Activated T-helper 1 cell treated with anti-CD3 and anti-CD28 coated beads, Interleukin-12 subunit alpha, Interleukin-12 subunit beta, Interleukin-2, Interleukin-4 antibody, amounts not matched to agents 30 ng/mL and 10 ng/mL and 1 ng/mL, durations not matched to agents 14 hours and 24 hours and 36 hours (primary cell): ENCODE measurements around the gene PLPP4. TPM values are rescaled to one million over a fixed set of nuclear protein-coding genes. Genes with fewer than 3 reads are reported as not detected.

ENCODE experiments used
- DNase-seq: peaks from one replicate; pipeline ENCODE4 v3.0.0; 2021; ENCODE audit warnings: low spot score
- H3K27ac Mint-ChIP-seq: one replicate; pipeline ENCODE4 v1.8.0; 2021; ENCODE audit warnings: mild to moderate bottlenecking, mixed read lengths
- H3K27me3 Mint-ChIP-seq: one replicate; pipeline ENCODE4 v1.8.0; 2022; ENCODE audit warnings: mild to moderate bottlenecking, moderate library complexity, mixed read lengths; ENCODE audit not compliant: insufficient read depth
- H3K36me3 Mint-ChIP-seq: one replicate; pipeline ENCODE4 v1.8.0; 2021; ENCODE audit warnings: low read depth, mixed read lengths
- H3K4me1 Mint-ChIP-seq: one replicate; pipeline ENCODE4 v1.8.0; 2021; ENCODE audit warnings: low read depth, mixed read lengths
- H3K4me3 Mint-ChIP-seq: one replicate; pipeline ENCODE4 v1.8.0; 2021; ENCODE audit warnings: mild to moderate bottlenecking, moderate library complexity, mixed read lengths
- H3K9me3 Mint-ChIP-seq: one replicate; pipeline ENCODE4 v1.8.0; 2021; ENCODE audit warnings: mixed read lengths
- intact Hi-C: fragments of 100-400 bp; cut with micrococcal nuclease; formaldehyde crosslinking; loops from one replicate; pipeline ENCODE4 v1.15.1; 2024
- total RNA-seq: library from RNA; stranded (reverse); gene quantifications from 2 replicates; pipeline ENCODE4 v1.2.3, GENCODE V29; 2022

PLPP4 gene
- total RNA-seq = not detected in 2 replicates

DNA sequence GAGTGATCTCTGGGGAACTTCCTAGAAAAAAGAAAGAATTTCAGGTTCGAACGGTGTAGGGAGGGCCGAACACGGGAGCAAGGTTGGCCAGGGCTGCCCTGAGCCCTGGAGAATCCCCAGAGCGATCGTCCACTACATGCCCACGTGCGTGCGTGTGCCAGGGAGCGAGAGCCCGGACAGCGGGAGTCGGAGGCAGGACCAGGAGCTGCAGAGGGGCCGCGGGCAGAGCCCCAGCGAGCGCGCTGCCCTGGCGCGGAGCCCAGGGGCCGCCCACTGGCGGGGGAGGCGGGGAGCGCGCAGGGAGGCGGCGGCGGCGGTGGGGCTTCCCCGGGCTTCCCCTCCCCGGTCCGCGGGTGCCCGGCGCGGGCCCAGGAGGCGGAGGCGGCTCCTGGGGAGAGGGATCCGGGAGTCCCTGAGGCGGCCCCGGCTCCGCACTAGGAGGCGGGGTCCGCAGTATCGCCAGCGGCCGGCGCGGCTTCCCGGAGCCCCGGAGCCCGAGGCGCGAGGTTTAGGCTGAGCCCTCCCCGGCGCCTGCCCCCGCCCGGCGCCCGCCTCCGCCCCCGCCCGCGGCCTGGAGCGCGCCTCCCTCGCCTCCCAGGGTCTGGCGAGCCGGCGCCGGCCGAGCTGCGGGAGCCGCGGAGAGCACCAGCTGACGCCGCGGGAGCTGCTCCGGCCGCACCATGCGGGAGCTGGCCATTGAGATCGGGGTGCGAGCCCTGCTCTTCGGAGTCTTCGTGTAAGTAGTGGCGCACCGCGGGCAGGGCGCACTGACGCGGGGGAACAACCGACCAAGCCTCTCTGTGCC is at the start of gene PLPP4:
TSS of gene PLPP4 (plus strand) at position 602 of the 805 bp plus-strand sequence. CDS start at position 681, 79 bp downstream.
- H3K36me3 Mint-ChIP-seq = no peaks in the 10 kb centered on the region
- no peaks in the 10 kb centered on the region for H3K9me3 Mint-ChIP-seq
- H3K4me1 Mint-ChIP-seq = no peaks in the 10 kb centered on the region
- no peak within 1 kb of the TSS for H3K4me3 Mint-ChIP-seq
- no peak for DNase-seq
- intact Hi-C loops = no loop called here
- peaks cover 34% of the 10 kb centered on the region for H3K27me3 Mint-ChIP-seq
- H3K27ac Mint-ChIP-seq = no peak within 1 kb of the TSS

DNA sequence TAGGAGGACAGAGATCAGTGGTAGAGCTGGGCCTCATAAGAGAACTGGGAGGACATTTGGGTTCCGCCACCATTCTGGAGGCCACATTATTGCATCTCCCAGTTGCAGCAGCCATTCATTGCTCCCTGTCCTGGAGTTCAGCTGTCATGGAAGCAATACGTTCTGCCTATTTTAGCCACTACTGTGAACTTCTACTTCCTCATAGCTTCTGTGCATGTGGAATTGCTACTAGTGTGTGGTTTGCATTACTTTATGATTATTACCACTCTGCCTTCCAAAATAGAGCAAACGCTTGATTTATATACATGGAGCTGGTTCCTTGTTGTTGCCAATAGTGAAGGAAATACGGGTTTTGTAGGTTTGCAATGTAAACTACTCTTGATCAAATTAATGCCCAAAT is 47.2 kb upstream of the PLPP4 start:
- H3K9me3 Mint-ChIP-seq = no peaks in the 10 kb centered on the region
- no peak overlapping the region for H3K27ac Mint-ChIP-seq
- no peak overlapping the region for H3K4me3 Mint-ChIP-seq
- H3K36me3 Mint-ChIP-seq = no peaks in the 10 kb centered on the region
- DNase-seq = no peak
- intact Hi-C loops = no loop called here
- H3K4me1 Mint-ChIP-seq = no peaks in the 10 kb centered on the region
- no peaks in the 10 kb centered on the region for H3K27me3 Mint-ChIP-seq

DNA sequence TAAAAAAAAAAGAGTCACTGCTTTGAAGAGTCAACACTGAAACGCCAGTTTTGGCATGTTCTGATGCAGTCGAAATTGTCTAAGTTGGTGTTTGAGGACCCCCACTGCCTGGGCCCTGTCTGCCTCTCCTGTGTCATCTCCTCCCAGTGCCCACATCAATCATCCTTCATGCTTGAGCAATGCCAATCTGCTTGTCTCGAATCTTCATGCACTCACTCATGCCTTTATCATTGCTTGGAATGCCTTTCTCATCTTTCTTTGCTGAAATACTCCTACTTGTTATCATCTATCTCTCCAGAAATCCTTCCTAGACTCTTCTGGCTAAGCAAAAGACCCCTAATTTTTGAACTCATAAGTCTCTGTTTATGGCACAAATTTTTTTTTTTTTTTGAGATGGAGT is 42.1 kb upstream of the PLPP4 start:
- intact Hi-C loops = no loop called here
- H3K4me3 Mint-ChIP-seq = no peak overlapping the region
- no peaks in the 10 kb centered on the region for H3K9me3 Mint-ChIP-seq
- no peaks in the 10 kb centered on the region for H3K36me3 Mint-ChIP-seq
- H3K4me1 Mint-ChIP-seq = no peaks in the 10 kb centered on the region
- no peak overlapping the region for H3K27ac Mint-ChIP-seq
- no peak for DNase-seq
- H3K27me3 Mint-ChIP-seq = no peaks in the 10 kb centered on the region

DNA sequence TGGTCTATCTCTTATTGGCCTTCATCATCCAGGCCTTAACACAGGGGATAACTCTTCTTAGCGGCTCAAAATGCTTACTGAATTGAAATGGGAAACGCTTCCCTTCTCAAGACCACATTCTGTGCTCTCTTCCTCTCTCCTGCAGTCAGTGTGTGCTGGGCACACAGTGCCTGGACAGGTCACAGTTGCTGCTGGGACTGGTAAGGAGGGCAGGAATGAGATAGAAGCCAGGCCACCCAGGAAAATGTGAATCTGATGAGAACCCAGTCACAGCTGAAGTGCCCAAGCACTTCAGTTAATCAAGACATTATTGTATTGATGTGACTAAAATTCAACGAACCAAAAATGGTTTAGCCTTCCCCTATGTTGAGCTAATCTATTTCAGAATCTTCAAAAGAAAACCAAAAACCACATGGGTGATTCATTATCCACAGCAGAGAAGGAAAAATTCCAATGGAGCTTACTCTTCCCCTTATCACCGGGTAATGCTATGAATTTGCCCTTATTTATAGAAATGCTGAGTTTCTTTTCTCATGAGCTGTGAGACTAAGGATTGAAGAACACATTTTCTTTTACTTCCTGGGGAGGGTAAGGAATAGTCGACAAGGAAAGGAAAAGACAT is 41.2 kb upstream of the PLPP4 start:
- Mint-ChIP-seq H3K9me3 (no peaks in the 10 kb centered on the region), H3K36me3 (no peaks in the 10 kb centered on the region), H3K27ac (no peak overlapping the region), H3K27me3 (no peaks in the 10 kb centered on the region), H3K4me1 (no peaks in the 10 kb centered on the region), H3K4me3 (no peak overlapping the region)
- intact Hi-C loops = no loop called here
- DNase-seq = no peak

DNA sequence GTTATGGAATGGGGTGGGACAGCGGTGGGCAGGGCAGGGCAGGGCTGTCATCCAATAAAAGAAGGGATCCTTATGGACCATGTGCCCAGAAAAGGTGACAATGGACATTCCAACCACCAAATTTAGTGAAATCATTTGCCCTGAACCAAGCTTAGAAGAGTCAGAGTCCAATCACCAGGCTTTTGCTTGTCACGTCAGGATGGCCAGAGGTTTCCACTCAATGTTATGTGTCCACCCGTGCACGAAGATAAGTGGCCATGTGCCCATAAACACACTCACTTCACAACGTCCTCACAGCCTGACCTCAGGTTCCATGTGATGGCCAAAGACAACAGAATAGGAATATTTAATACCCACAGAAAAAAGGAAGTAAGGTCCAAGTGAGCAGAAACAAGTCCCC is 36.6 kb upstream of the PLPP4 start:
- no peak overlapping the region for H3K4me3 Mint-ChIP-seq
- H3K36me3 Mint-ChIP-seq = no peaks in the 10 kb centered on the region
- no peak overlapping the region for H3K27ac Mint-ChIP-seq
- intact Hi-C loops = no loop called here
- no peaks in the 10 kb centered on the region for H3K27me3 Mint-ChIP-seq
- no peak for DNase-seq
- no peaks in the 10 kb centered on the region for H3K9me3 Mint-ChIP-seq
- H3K4me1 Mint-ChIP-seq = no peaks in the 10 kb centered on the region

DNA sequence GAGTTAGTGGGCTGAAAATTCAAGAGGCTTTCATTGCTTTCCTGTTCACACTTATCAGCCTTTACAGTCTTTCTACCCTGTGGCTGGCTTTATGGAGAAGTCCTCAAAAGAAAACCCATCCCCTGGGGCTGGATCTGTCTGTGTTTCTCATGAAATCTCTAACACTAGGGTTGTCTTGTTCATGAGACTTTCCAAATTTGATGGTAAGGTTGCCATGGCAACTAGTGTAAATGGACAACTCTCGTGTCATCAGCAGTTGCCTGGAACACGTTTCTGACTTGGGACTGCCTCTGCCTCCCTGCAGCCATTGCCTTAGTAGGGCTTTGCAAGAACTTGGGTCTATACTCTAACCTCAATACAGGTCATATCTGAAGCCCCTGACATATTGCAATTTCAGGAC is 35.8 kb upstream of the PLPP4 start:
- H3K4me3 Mint-ChIP-seq = no peak overlapping the region
- peaks cover 2% of the 10 kb centered on the region for H3K27me3 Mint-ChIP-seq
- intact Hi-C loops = no loop called here
- no peaks in the 10 kb centered on the region for H3K9me3 Mint-ChIP-seq
- H3K4me1 Mint-ChIP-seq = no peaks in the 10 kb centered on the region
- no peak for DNase-seq
- no peaks in the 10 kb centered on the region for H3K36me3 Mint-ChIP-seq
- no peak overlapping the region for H3K27ac Mint-ChIP-seq

DNA sequence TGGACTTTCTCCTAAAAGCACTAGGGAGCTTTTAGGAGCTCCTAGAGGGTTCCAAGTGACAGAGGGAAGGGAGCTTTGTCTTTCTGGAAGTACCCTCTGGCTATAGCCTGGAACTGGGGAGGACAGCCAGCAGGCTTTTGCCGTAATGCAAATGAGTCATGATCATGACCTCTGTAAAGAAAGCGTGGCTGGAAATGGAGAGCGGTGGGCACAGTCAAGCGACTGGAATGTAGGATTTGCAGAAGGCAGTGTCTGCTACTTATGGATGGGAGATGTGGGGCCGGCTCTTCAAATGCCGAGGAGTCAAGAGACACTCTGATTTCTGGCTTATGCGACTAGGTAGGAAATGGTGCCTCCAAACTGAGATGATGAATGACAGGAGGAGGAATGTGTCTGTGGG is 34.6 kb upstream of the PLPP4 start:
- intact Hi-C loops = no loop called here
- Mint-ChIP-seq H3K4me1 (no peaks in the 10 kb centered on the region), H3K27me3 (peaks cover 2% of the 10 kb centered on the region), H3K27ac (no peak overlapping the region), H3K9me3 (no peaks in the 10 kb centered on the region), H3K36me3 (no peaks in the 10 kb centered on the region), H3K4me3 (no peak overlapping the region)
- no peak for DNase-seq

DNA sequence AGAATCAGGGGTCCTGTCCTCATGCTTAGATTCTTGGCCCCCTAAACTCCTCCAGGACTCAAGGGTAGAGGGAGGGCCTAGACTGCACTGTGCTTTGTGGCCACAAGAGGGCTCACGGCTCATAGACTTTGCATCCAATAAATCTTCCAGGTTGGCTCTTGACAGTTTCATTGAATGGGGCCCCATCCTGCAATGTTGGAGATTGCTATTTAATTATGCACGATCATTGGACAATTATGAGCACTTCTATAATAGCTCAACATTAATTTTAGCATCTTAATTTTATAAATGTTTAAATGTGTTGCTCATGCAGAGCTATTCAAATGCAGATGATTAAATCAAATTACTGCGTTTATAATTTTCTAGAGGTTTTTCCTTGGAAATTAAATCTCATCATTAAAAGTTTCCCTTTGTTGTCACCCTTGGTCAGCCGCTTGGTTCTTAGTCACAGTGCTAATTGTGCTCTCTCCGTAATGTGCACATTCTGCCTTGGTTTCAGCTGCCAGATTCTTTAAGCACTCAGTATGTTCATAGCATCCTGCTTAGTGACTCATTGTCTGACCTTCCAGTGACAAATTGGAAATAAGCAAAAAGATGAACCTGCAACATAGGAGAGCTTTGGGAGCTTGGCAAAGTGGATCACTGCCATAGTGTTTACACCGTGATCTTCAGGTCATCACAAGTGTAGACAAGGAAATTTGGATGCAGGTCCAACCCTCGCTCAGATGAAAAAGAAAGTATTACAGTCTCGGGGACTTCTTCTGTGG is 33.4 kb upstream of the PLPP4 start:
- H3K36me3 Mint-ChIP-seq = no peaks in the 10 kb centered on the region
- no peak overlapping the region for H3K4me3 Mint-ChIP-seq
- no peak for DNase-seq
- H3K9me3 Mint-ChIP-seq = no peaks in the 10 kb centered on the region
- peaks cover 2% of the 10 kb centered on the region for H3K27me3 Mint-ChIP-seq
- intact Hi-C loops = no loop called here
- no peaks in the 10 kb centered on the region for H3K4me1 Mint-ChIP-seq
- no peak overlapping the region for H3K27ac Mint-ChIP-seq

DNA sequence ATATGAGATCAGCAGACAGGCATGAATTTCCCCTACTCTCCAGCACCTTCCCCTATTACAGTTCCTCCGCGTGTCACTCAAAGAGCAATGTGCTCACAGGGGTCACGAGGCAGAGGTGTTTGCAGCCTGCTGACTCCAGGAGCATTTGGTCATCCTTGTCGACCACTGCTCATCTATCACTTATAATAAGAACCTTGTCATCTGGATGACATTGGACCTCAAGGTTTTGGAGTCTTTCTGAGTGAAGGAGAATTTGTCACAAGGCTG is 32.9 kb upstream of the PLPP4 start:
- Mint-ChIP-seq H3K36me3 (no peaks in the 10 kb centered on the region), H3K4me1 (no peaks in the 10 kb centered on the region), H3K4me3 (no peak overlapping the region), H3K27ac (no peak overlapping the region), H3K9me3 (no peaks in the 10 kb centered on the region), H3K27me3 (peaks cover 2% of the 10 kb centered on the region)
- intact Hi-C loops = no loop called here
- DNase-seq = no peak

DNA sequence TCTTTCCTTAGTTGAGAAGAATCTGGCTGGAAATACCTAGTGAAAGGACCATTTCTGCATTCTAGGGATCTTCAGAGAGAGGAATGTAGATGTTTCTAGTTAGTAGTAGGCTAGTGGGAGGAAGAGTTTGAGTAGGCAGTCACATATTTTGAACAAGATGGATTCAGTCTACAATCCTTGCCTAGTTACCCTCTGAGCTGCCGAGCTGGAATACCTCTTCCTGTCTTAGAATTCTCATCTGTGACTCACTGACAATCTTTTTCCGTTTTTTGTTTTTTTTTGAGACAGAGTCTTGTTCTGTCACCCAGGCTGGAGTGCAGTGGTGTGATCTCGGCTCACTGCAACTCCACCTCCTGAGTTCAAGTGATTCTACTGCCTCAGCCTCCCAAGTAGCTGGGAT is 30.7 kb upstream of the PLPP4 start:
- Mint-ChIP-seq H3K36me3 (no peaks in the 10 kb centered on the region), H3K4me1 (no peaks in the 10 kb centered on the region), H3K27me3 (peaks cover 14% of the 10 kb centered on the region), H3K27ac (no peak overlapping the region), H3K9me3 (no peaks in the 10 kb centered on the region), H3K4me3 (no peak overlapping the region)
- intact Hi-C loops = no loop called here
- no peak for DNase-seq

DNA sequence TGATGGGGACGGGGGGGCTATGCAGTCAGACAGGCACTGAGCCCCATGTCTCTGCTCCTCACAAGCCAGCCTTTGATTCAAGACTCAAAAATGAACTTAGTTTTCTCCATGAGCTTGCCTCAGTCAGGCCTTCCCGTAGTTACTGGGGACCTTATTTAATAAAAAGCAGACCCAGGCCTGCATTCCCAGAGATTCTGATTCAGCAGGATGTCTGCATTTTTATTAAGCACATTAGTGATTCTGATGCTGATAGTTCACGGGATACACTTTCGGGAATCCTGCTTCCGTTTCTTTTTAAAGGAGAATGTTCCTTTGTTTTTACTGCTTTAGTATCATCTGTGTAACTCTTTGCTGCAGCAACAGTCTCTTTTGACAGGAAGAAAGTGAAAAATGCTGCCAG is 28.3 kb upstream of the PLPP4 start:
- Mint-ChIP-seq H3K27me3 (peaks cover 16% of the 10 kb centered on the region), H3K9me3 (no peaks in the 10 kb centered on the region), H3K4me1 (no peaks in the 10 kb centered on the region), H3K4me3 (no peak overlapping the region), H3K27ac (no peak overlapping the region), H3K36me3 (no peaks in the 10 kb centered on the region)
- DNase-seq = no peak
- intact Hi-C loops = no loop called here

DNA sequence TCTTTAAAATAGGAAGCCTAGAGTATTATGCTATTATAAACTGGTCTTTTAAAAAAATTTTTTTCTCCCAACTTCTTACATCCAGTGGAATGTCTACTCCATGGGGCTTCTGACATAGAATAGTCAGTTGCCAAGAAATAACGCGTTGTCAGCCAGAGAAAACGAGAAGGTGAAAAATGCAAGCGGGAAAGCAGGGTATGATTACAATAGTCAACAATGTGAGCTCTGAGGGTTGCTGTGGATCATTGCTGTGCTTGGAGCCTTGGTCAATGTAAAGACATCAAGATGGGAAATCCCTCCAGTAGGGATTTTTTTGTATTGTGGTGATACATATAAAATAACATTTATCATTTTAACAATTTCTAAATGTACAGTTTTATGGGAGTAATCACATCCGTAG is 27.6 kb upstream of the PLPP4 start:
- no peak for DNase-seq
- Mint-ChIP-seq H3K4me1 (no peaks in the 10 kb centered on the region), H3K27me3 (peaks cover 16% of the 10 kb centered on the region), H3K9me3 (no peaks in the 10 kb centered on the region), H3K27ac (no peak overlapping the region), H3K36me3 (no peaks in the 10 kb centered on the region), H3K4me3 (no peak overlapping the region)
- intact Hi-C loops = no loop called here

DNA sequence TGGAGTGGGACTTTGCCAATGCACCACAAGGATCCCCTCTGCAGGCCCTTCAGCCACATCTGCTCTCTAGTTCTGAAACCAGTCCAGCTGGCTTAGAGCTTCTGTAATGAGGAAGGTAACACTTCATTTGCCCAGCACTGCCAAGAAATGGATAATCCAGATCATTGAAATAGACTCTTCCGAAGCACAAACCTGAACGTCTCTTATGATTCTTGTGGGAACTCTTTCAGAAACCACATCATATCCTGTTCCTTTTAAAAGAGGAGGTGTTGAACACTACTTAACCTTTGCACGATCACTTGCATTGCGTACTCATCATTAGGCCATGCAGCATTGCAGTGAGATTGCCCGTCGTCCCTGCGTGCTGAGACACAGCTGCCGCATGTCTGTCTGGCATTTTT is 25.8 kb upstream of the PLPP4 start:
- intact Hi-C loops = no loop called here
- H3K36me3 Mint-ChIP-seq = no peaks in the 10 kb centered on the region
- no peaks in the 10 kb centered on the region for H3K4me1 Mint-ChIP-seq
- H3K9me3 Mint-ChIP-seq = no peaks in the 10 kb centered on the region
- DNase-seq = no peak
- no peak overlapping the region for H3K27ac Mint-ChIP-seq
- peaks cover 14% of the 10 kb centered on the region for H3K27me3 Mint-ChIP-seq
- no peak overlapping the region for H3K4me3 Mint-ChIP-seq
